Amniotic stem cell (primary cell): Measurements from ENCODE around the gene DTWD1.
"Not testable (repeated sequence)": the region's sequence is repeated elsewhere in the genome, so short reads cannot be mapped to it uniquely, and the experiment has no call there.

ENCODE experiments used
- DNase-seq: peaks from one replicate; lab custom pipeline; 2025; lab: John Stamatoyannopoulos, UW

Gene DTWD1

GRCh38 chr15:49620658-49621368 is at the start of gene DTWD1, which contains the start of gene FAM227B:
Gene DTWD1, plus strand, starts transcription at chr15:49621048. Its CDS starts 4,120 bp downstream, at chr15:49625168.
Gene FAM227B, minus strand, starts transcription at chr15:49620818. Its CDS starts 5,647 bp downstream, at chr15:49615171.
- peak; percentile 98 for DNase-seq

GRCh38 chr15:49573421-49573820 is 47.4 kb upstream of the DTWD1 start:
- no peak for DNase-seq

GRCh38 chr15:49589030-49589429 is 31.8 kb upstream of the DTWD1 start:
- DNase-seq: no peak

GRCh38 chr15:49592829-49593316 is 28.0 kb upstream of the DTWD1 start:
- DNase-seq: not testable (repeated sequence)

- no peak for DNase-seq
These were observed 16.0 kb upstream of the DTWD1 start for GRCh38 chr15:49604625-49605409.

- DNase-seq: no peak
These were observed 15.3 kb upstream of the DTWD1 start for GRCh38 chr15:49605588-49605987.

- DNase-seq: no peak
These were observed 14.3 kb upstream of the DTWD1 start for GRCh38 chr15:49606594-49606993.

- DNase-seq: no peak
These were observed 10.5 kb upstream of the DTWD1 start for GRCh38 chr15:49610157-49610918.

- DNase-seq: not testable (repeated sequence)
These were observed 8.6 kb upstream of the DTWD1 start for GRCh38 chr15:49612240-49612639.

- no peak for DNase-seq
These were observed 1.6 kb upstream of the DTWD1 start for GRCh38 chr15:49619226-49619625.

- no peak for DNase-seq
These were observed 649 bp upstream of the DTWD1 start for GRCh38 chr15:49620199-49620598.

- no peak for DNase-seq
These were observed 558 bp downstream of the DTWD1 start for GRCh38 chr15:49621401-49621811.

- DNase-seq: no peak
These were observed 1.0 kb downstream of the DTWD1 start for GRCh38 chr15:49621887-49622286.

GRCh38 chr15:49622561-49622960 is 1.7 kb downstream of the DTWD1 start:
- DNase-seq: no peak

GRCh38 chr15:49624056-49624455 is 3.2 kb downstream of the DTWD1 start:
- peak; percentile 75 for DNase-seq

GRCh38 chr15:49625460-49626036 is 4.7 kb downstream of the DTWD1 start:
- no peak for DNase-seq

- DNase-seq: peak; percentile 32
These were observed 6.6 kb downstream of the DTWD1 start for GRCh38 chr15:49627407-49627877.

GRCh38 chr15:49628379-49628778 is 7.5 kb downstream of the DTWD1 start:
- DNase-seq: no peak

GRCh38 chr15:49637857-49638256 is 17.0 kb downstream of the DTWD1 start:
- no peak for DNase-seq

GRCh38 chr15:49644364-49644794 is 23.5 kb downstream of the DTWD1 start:
- no peak for DNase-seq

- no peak for DNase-seq
These were observed 24.4 kb downstream of the DTWD1 start for GRCh38 chr15:49645277-49645676.

GRCh38 chr15:49645941-49646340 is 25.1 kb downstream of the DTWD1 start:
- DNase-seq: no peak
